ENCODE measurements around the gene HDAC2. TPM values are rescaled to one million over a fixed set of nuclear protein-coding genes. Genes with fewer than 3 reads are reported as not detected.

The HDAC2 gene
- total and polyA plus RNA-seq, 10 donors: 42.7 to 62.7 (median 53.1) TPM

- TF ChIP-seq, protein P1, sequence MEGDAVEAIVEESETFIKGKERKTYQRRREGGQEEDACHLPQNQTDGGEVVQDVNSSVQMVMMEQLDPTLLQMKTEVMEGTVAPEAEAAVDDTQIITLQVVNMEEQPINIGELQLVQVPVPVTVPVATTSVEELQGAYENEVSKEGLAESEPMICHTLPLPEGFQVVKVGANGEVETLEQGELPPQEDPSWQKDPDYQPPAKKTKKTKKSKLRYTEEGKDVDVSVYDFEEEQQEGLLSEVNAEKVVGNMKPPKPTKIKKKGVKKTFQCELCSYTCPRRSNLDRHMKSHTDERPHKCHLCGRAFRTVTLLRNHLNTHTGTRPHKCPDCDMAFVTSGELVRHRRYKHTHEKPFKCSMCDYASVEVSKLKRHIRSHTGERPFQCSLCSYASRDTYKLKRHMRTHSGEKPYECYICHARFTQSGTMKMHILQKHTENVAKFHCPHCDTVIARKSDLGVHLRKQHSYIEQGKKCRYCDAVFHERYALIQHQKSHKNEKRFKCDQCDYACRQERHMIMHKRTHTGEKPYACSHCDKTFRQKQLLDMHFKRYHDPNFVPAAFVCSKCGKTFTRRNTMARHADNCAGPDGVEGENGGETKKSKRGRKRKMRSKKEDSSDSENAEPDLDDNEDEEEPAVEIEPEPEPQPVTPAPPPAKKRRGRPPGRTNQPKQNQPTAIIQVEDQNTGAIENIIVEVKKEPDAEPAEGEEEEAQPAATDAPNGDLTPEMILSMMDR (IDR thresholded peaks at IDR 0.05 in 8 of 11, conservative IDR thresholded peaks at IDR 0.05 in 3 of 11): no peak
- TF ChIP-seq POLR2AphosphoS5 (IDR thresholded peaks at IDR 0.05): no peak
- no peak for TF ChIP-seq POLR2A (IDR thresholded peaks at IDR 0.05)
- peaks cover 18 to 69% (median 45%) of the 10 kb centered on the region in 6 donors for H3K4me1 ChIP-seq
- DNase-seq: no peak
- H3K4me3 ChIP-seq: no peak overlapping the region
- no peak overlapping the region for H3K27ac ChIP-seq
- no peaks in the 10 kb centered on the region for H3K36me3 ChIP-seq
- H3K27me3 ChIP-seq (replicated peaks in 1 of 7): no peaks in the 10 kb centered on the region
- H3K9me3 ChIP-seq: no peaks in the 10 kb centered on the region
- WGBS, 5 donors: 60 to 65% (median 64%) methylated on average over 3 of the region's 3 CpGs
- intact Hi-C loops (cut with DNase I; ENCODE audit: low total_unique reads): no loop called here
Observed at GRCh38 chr6:113967777-113968176, 3.2 kb downstream of the HDAC2 start.

- DNase-seq: no peak
- WGBS, 5 donors: 74 to 78% (median 76%) methylated on average over 2 of the region's 2 CpGs
- H3K4me1 ChIP-seq: peaks cover 0 to 49% (median 8%) of the 10 kb centered on the region in 6 donors
- no peaks in the 10 kb centered on the region for H3K27me3 ChIP-seq (replicated peaks in 1 of 7)
- no peak overlapping the region for H3K4me3 ChIP-seq
- H3K9me3 ChIP-seq: no peaks in the 10 kb centered on the region
- no peak for TF ChIP-seq POLR2AphosphoS5 (IDR thresholded peaks at IDR 0.05)
- TF ChIP-seq POLR2A (IDR thresholded peaks at IDR 0.05): no peak
- TF ChIP-seq, protein P1 (IDR thresholded peaks at IDR 0.05 in 8 of 11, conservative IDR thresholded peaks at IDR 0.05 in 3 of 11): no peak
- intact Hi-C loops (cut with DNase I; ENCODE audit: low total_unique reads): no loop called here
- H3K36me3 ChIP-seq: peaks cover 0 to 35% (median 11%) of the 10 kb centered on the region in 6 donors
- H3K27ac ChIP-seq: no peak overlapping the region
Observed at GRCh38 chr6:113960795-113961194, 10.2 kb downstream of the HDAC2 start.

DNA sequence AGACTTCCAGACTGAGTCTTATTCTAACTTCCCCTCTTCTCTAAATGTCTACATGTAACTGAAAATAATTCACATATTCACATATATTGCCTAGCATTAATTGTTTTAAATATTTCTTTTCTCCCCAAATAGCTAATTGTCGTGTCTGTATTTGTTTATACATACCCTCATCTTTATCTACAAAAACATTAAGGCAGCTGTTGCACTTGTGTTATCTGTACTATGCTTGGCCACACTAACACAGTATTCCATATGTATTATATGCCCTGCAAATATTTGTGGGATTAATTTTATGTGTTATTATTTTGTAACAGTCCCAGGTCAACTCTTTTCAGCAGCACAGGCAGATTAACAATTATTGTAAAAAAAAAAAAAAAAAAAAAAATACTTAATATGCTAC is 11.7 kb downstream of the HDAC2 start:
- no peaks in the 10 kb centered on the region for H3K27me3 ChIP-seq (replicated peaks in 1 of 7)
- intact Hi-C loops (cut with DNase I; ENCODE audit: low total_unique reads): no loop called here
- H3K36me3 ChIP-seq: peaks cover 0 to 50% (median 22%) of the 10 kb centered on the region in 6 donors
- H3K4me3 ChIP-seq: no peak overlapping the region
- TF ChIP-seq POLR2AphosphoS5 (IDR thresholded peaks at IDR 0.05): no peak
- no peak for TF ChIP-seq POLR2A (IDR thresholded peaks at IDR 0.05)
- TF ChIP-seq, protein P1 (IDR thresholded peaks at IDR 0.05 in 8 of 11, conservative IDR thresholded peaks at IDR 0.05 in 3 of 11): no peak
- peaks cover 0 to 34% (median 4%) of the 10 kb centered on the region in 6 donors for H3K4me1 ChIP-seq
- no peaks in the 10 kb centered on the region for H3K9me3 ChIP-seq
- DNase-seq: no peak
- H3K27ac ChIP-seq: no peak overlapping the region
- 86 to 98% (median 94%) methylated on average over 1 of the region's 1 CpG for WGBS, 5 donors

DNA sequence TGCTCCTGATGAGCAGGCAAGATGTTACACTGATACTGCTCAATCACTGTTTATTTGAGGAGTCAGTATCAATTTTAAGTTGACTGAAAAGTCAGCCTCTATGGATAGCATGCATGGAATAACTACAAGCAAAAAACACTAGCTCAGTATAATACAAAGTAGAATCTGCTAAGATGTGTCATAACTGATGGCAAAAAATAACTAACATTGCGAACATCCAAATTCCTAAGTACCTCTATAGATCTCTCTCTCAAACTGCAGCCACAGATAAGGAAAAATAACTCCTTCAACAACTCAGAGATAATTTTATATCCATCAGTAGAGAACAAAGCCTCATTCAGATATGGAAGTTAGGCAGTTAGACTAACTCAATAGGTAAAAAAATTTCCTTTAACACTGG is 16.3 kb downstream of the HDAC2 start:
- Histone ChIP-seq H3K4me1 (peaks cover 0 to 3% (median 0%) of the 10 kb centered on the region in 6 donors), H3K4me3 (no peak overlapping the region), H3K27me3 (replicated peaks in 1 of 7) (no peaks in the 10 kb centered on the region), H3K9me3 (no peaks in the 10 kb centered on the region), H3K27ac (no peak overlapping the region), H3K36me3 (peaks cover 0 to 96% (median 30%) of the 10 kb centered on the region in 6 donors)
- intact Hi-C loops (cut with DNase I; ENCODE audit: low total_unique reads): no loop called here
- DNase-seq: no peak
- TF ChIP-seq, protein P1 (IDR thresholded peaks at IDR 0.05 in 8 of 11, conservative IDR thresholded peaks at IDR 0.05 in 3 of 11): no peak
- TF ChIP-seq POLR2AphosphoS5 (IDR thresholded peaks at IDR 0.05) (no peak), POLR2A (IDR thresholded peaks at IDR 0.05) (no peak)
- WGBS, 5 donors: 94 to 100% (median 97%) methylated on average over 1 of the region's 1 CpG

All from spleen (tissue), 11 donors.